PC-3 (cell line): ENCODE results near the gene C3.

Experiments used
- CTCF ChIP-seq: fragments of 300-600 bp; sonication (generic); conservative IDR thresholded peaks from 2 replicates; pipeline ENCODE4 v1.5.1; 2017; ENCODE audit warnings: antibody characterized with exemption, low read depth, mild to moderate bottlenecking, low read length
- EZH2 ChIP-seq: fragments of 300-600 bp; sonication (generic); IDR thresholded peaks from one replicate; pipeline ENCODE4 v1.6.1; 2017; ENCODE audit warnings: antibody characterized with exemption, mild to moderate bottlenecking, low read length; ENCODE audit not compliant: unreplicated experiment
- EZH2phosphoT487 ChIP-seq: fragments of 300-600 bp; sonication (generic); IDR thresholded peaks from 2 replicates; pipeline ENCODE4 v1.6.1; 2018; ENCODE audit warnings: mild to moderate bottlenecking, antibody characterized with exemption, low read length, borderline replicate concordance

- TF ChIP-seq CTCF: no peak
- no peak for TF ChIP-seq EZH2
- TF ChIP-seq EZH2phosphoT487: no peak
These were observed 19.7 kb downstream of the C3 start for GRCh38 chr19:6700586-6701316.
